ENCODE data around the gene ARID5B. TPM values are rescaled to one million over a fixed set of nuclear protein-coding genes. Genes with fewer than 3 reads are reported as not detected.

Gene ARID5B
- polyA plus RNA-seq, 1 of the 3 experiments (the other 2 are of a cell fraction), result 10.9 TPM

DNA sequence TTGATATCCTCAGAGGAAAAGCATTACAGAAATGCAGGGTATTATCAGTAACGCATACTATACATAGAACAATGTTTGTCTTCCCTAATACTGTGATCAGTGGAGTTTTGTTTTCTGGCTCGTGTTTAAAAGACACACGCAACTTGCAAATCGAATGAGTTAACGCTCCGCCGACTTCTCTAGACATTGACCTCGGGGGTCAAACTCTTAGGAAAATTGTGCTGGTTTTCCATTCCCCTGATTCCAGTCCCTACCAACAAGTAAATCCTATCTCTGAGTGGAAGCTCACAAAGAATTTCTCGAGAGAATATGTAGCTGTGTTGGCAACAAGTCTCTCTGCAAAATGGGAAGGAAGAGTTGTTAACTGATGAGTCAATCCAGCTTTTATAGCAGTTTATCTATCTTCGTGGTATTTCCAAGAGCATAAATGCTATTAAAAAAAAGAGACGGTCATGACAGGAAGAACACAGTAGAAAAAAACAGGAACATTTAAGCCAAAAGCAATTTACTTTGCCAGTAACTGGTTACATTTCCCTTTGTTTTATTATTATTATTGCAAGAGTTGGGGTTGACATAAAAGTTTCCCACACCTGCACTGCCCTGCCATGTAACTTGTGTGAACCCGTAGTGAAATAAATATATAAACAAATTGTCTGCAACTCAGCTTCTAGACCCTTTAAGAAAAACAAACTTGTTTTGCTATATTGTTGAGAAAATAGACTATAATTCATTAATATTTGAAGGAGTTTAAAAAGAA is 144.4 kb downstream of the ARID5B start (continued):
- peak; percentile 77 for TF ChIP-seq TCF12 (IDR thresholded peaks at IDR 0.05)
- TF ChIP-seq TAF1 (IDR thresholded peaks at IDR 0.05; ENCODE audit: borderline replicate concordance, low read depth, low read length), result peak; percentile 30; the same call in 1 of the 2 replicates
- peak; percentile 78; the same call in 1 of the 2 replicates for TF ChIP-seq POLR2AphosphoS5 (IDR thresholded peaks at IDR 0.05; ENCODE audit: low read depth, low read length)
- no peak for TF ChIP-seq YY1 (IDR thresholded peaks at IDR 0.05; ENCODE audit: low read depth)
- TF ChIP-seq MEF2A (IDR thresholded peaks at IDR 0.05; ENCODE audit: borderline replicate concordance, low read depth), result peak; percentile 98

DNA sequence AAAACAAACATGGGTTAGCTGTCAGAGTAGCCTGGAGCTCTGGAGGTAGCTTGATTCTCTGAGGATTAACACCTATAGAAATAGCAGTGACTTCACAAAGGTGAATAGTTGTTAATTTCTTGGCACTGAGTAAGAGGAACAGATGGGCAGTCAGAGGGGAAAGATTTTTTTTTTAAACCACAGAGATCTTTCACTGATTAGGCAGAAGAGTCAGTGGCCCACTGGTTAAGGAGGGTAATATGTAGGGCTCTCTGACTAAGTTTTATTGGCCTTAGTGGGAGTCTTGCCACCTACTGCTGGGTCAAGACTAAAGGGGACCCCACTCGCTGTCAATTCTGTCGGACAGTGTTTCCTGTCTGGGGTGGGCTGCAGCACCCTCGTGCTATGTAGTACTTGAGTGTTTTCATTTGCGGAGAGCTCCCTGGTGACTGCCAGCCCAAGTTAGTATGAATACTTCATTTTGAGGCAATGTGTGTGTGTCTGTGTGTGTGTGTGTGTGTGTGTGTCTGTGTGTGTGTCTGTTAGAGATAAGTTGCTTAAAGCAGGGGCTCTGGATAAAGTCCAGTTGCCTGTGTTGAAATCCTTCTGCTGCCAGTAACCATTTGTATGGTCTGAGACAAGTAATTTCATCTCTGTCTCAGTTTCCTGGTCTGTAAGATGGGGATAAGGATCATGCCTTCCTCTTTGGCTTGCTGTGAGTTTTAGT is 145.2 kb downstream of the ARID5B start:
- Histone ChIP-seq H2AFZ (ENCODE audit: low read depth) (no peak overlapping the region), H3K27me3 (ENCODE audit: insufficient read depth) (no peaks in the 10 kb centered on the region), H3K36me3 (replicated peaks in 1 of 2; ENCODE audit: control insufficient read depth in 1 of 2, insufficient read depth in 2 of 2, low read length in 1 of 2) (peaks cover 7 to 10% of the 10 kb centered on the region in 2 experiments), H3K9ac (peak overlapping the region; percentile 81), H3K27ac (ENCODE audit: low read depth in 2 of 2, low read length in 1 of 2) (peak overlapping the region; percentile 84 to 97; a peak in 3 of 4 replicates), H3K9me3 (no peaks in the 10 kb centered on the region), H3K4me1 (ENCODE audit: control insufficient read depth in 1 of 2, insufficient read depth in 2 of 2, low read depth in 1 of 2, low read length in 1 of 2) (peaks cover 35 to 54% of the 10 kb centered on the region in 2 experiments; a peak in 3 of 4 replicates), H3F3A (replicated peaks; ENCODE audit: insufficient read depth) (peaks cover 40% of the 10 kb centered on the region), H3K4me3 (ENCODE audit: low read depth in 2 of 2, low read length in 1 of 2) (peak overlapping the region; percentile 12 to 38; a peak in 2 of 4 replicates), H3K9me2 (no peaks in the 10 kb centered on the region), H4K20me1 (ENCODE audit: insufficient read depth) (no peaks in the 10 kb centered on the region; the same call in 1 of the 2 replicates), H3K4me2 (peak overlapping the region; percentile 84), H3K79me2 (ENCODE audit: insufficient read depth) (peaks cover 73% of the 10 kb centered on the region)
- ChIA-PET CTCF (interaction anchor here (0.6 to 5.9 kb wide), 6 partner anchors 8 to 201 kb away, joined by 3 to 49 read pairs (median 4); no protein-coding TSS in a partner anchor), POLR2A (interaction anchor here (0.7 kb wide), 1 partner anchor 1086 kb away, joined by 3 read pairs; no protein-coding TSS in a partner anchor)
- DNase-seq, result no peak
- WGBS (ENCODE audit: low lambda C conversion rate), result 34% methylated on average over 4 of the region's 4 CpGs
- no peak for TF ChIP-seq RFX5 (IDR thresholded peaks at IDR 0.05; ENCODE audit: low read length)
- 0 out of 2 replicates have a peak, but pooled peaks have one; percentile 12 for TF ChIP-seq GATA2 (CRISPR knock-in tag; IDR thresholded peaks at IDR 0.05)
- no peak for TF ChIP-seq IRF3 (IDR thresholded peaks at IDR 0.05; ENCODE audit: low read depth, low read length)
- no peak for TF ChIP-seq RCOR1 (IDR thresholded peaks at IDR 0.05; ENCODE audit: low read length)
- TF ChIP-seq, protein P1, sequence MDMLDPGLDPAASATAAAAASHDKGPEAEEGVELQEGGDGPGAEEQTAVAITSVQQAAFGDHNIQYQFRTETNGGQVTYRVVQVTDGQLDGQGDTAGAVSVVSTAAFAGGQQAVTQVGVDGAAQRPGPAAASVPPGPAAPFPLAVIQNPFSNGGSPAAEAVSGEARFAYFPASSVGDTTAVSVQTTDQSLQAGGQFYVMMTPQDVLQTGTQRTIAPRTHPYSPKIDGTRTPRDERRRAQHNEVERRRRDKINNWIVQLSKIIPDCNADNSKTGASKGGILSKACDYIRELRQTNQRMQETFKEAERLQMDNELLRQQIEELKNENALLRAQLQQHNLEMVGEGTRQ (IDR thresholded peaks at IDR 0.05; ENCODE audit: borderline replicate concordance, low read depth, low read length), result no peak
- TF ChIP-seq FOSL2 (IDR thresholded peaks at IDR 0.05; ENCODE audit: borderline replicate concordance, low read depth), result peak; percentile 34; the same call in 1 of the 2 replicates
- no peak for TF ChIP-seq FOXJ3 (CRISPR knock-in tag; IDR thresholded peaks at IDR 0.05)
- no peak for TF ChIP-seq TEAD4 (IDR thresholded peaks at IDR 0.05; ENCODE audit: borderline replicate concordance, insufficient read depth)
- no peak for TF ChIP-seq GABPA (IDR thresholded peaks at IDR 0.05; ENCODE audit: low read depth)
- TF ChIP-seq, protein P2, sequence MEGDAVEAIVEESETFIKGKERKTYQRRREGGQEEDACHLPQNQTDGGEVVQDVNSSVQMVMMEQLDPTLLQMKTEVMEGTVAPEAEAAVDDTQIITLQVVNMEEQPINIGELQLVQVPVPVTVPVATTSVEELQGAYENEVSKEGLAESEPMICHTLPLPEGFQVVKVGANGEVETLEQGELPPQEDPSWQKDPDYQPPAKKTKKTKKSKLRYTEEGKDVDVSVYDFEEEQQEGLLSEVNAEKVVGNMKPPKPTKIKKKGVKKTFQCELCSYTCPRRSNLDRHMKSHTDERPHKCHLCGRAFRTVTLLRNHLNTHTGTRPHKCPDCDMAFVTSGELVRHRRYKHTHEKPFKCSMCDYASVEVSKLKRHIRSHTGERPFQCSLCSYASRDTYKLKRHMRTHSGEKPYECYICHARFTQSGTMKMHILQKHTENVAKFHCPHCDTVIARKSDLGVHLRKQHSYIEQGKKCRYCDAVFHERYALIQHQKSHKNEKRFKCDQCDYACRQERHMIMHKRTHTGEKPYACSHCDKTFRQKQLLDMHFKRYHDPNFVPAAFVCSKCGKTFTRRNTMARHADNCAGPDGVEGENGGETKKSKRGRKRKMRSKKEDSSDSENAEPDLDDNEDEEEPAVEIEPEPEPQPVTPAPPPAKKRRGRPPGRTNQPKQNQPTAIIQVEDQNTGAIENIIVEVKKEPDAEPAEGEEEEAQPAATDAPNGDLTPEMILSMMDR (IDR thresholded peaks at IDR 0.05), result no peak; the same call in 1 of the 2 replicates
- no peak for TF ChIP-seq MXI1 (IDR thresholded peaks at IDR 0.05; ENCODE audit: low read depth, low read length)
- no peak for TF ChIP-seq REST (IDR thresholded peaks at IDR 0.05; ENCODE audit: low read depth, low read length)
- TF ChIP-seq YY1 (IDR thresholded peaks at IDR 0.05; ENCODE audit: low read depth), result no peak
- peak; percentile 36; the same call in 1 of the 2 replicates for TF ChIP-seq RXRA (IDR thresholded peaks at IDR 0.05; ENCODE audit: borderline replicate concordance, low read depth)
- peak; percentile 76 for TF ChIP-seq TCF12 (IDR thresholded peaks at IDR 0.05)
- TF ChIP-seq MAX (IDR thresholded peaks at IDR 0.05; ENCODE audit: low read depth), result no peak
- peak; percentile 79 for TF ChIP-seq NFIC (IDR thresholded peaks at IDR 0.05; ENCODE audit: borderline replicate concordance)
